ENCODE data around the gene CTRB1. TPM values are rescaled to one million over a fixed set of nuclear protein-coding genes. Genes with fewer than 3 reads are reported as not detected.
"Not testable (repeated sequence)": the region's sequence is repeated elsewhere in the genome, so short reads cannot be mapped to it uniquely, and the experiment has no call there.

The CTRB1 gene
- polyA plus RNA-seq, 3 donors, result 0.07 to 0.30 TPM; not detected in 1

- DNase-seq, result not testable (repeated sequence)
Measured at GRCh38 chr16:75240633-75241032, 21.8 kb downstream of the CTRB1 start.

GRCh38 chr16:75241412-75241811 lies 22.6 kb downstream of the CTRB1 start:
- no peak for DNase-seq

- no peak for DNase-seq
Measured at GRCh38 chr16:75241955-75242354, 23.2 kb downstream of the CTRB1 start.

- DNase-seq, result not testable (repeated sequence)
Measured at GRCh38 chr16:75242436-75243078, 23.8 kb downstream of the CTRB1 start.

- DNase-seq, result no peak
Measured at GRCh38 chr16:75243667-75244224, 25.0 kb downstream of the CTRB1 start.

GRCh38 chr16:75244225-75244809 lies 25.5 kb downstream of the CTRB1 start:
- no peak for DNase-seq

GRCh38 chr16:75244844-75245758 lies 26.3 kb downstream of the CTRB1 start:
- no peak for DNase-seq

GRCh38 chr16:75246504-75247205 lies 27.9 kb downstream of the CTRB1 start:
- no peak for DNase-seq

GRCh38 chr16:75247249-75247648 lies 28.5 kb downstream of the CTRB1 start:
- no peak for DNase-seq

- no peak for DNase-seq
Measured at GRCh38 chr16:75248142-75248535, 29.4 kb downstream of the CTRB1 start.

GRCh38 chr16:75248536-75249380 lies 30.0 kb downstream of the CTRB1 start:
- no peak for DNase-seq

- no peak for DNase-seq
Measured at GRCh38 chr16:75249441-75249840, 30.7 kb downstream of the CTRB1 start.

- no peak for DNase-seq
Measured at GRCh38 chr16:75250089-75250808, 31.5 kb downstream of the CTRB1 start.

- no peak for DNase-seq
Measured at GRCh38 chr16:75250809-75251279, 32.1 kb downstream of the CTRB1 start.

GRCh38 chr16:75251280-75252048 lies 32.7 kb downstream of the CTRB1 start, which contains the start of gene BCAR1:
Gene BCAR1 (minus strand): TSS chr16:75251624. CDS start chr16:75251482, 142 bp downstream.
- peak; percentile 90 for DNase-seq

- no peak for DNase-seq
Measured at GRCh38 chr16:75252049-75252864, 33.5 kb downstream of the CTRB1 start.

- no peak for DNase-seq
Measured at GRCh38 chr16:75252946-75253911, 34.4 kb downstream of the CTRB1 start.

Measured in renal pelvis (tissue), 4 donors.